Ascending aorta (tissue), 2 donors: ENCODE measurements around the gene SLC6A6. TPM values are rescaled to one million over a fixed set of nuclear protein-coding genes. Genes with fewer than 3 reads are reported as not detected.

ENCODE experiments used
- DNase-seq, 2 donors: peaks; one replicate each; pipeline ENCODE4 v3.0.0-alpha.2; 2019; ENCODE audit warnings: low spot score in 2 of 2
- H3K27ac ChIP-seq, 2 donors: fragments of 200-600 bp; sonication (generic); one replicate each; pipeline ENCODE4 v1.5.1; 2016 to 2017; ENCODE audit warnings: mild to moderate bottlenecking in 1 of 2
- H3K27me3 ChIP-seq: fragments of 200-600 bp; sonication (generic); one replicate; pipeline ENCODE4 v1.5.1; 2017
- H3K36me3 ChIP-seq, 2 donors: fragments of 200-600 bp; sonication (generic); one replicate each; pipeline ENCODE4 v1.5.1; 2016
- H3K4me1 ChIP-seq, 2 donors: fragments of 200-600 bp; sonication (generic); one replicate each; pipeline ENCODE4 v1.5.1; 2016 to 2017; ENCODE audit warnings: mild to moderate bottlenecking in 1 of 2
- H3K4me3 ChIP-seq, 2 donors: fragments of 200-600 bp; sonication (generic); one replicate each; pipeline ENCODE4 v1.5.1; 2016 to 2017; ENCODE audit warnings: mild to moderate bottlenecking in 1 of 2
- H3K9me3 ChIP-seq, 2 donors: fragments of 200-600 bp; sonication (generic); one replicate each; pipeline ENCODE4 v1.5.1; 2016
- intact Hi-C: fragments of 100-400 bp; cut with DNase I; formaldehyde crosslinking; loops from one replicate; pipeline ENCODE4 v1.15.1; 2023
- total RNA-seq: library from RNA; depleted of rRNA; stranded (reverse); fragments of >200 nt; gene quantifications from one replicate; pipeline ENCODE4 v1.1.0, GENCODE V29; 2016
- TF ChIP-seq, protein P1 (sequence below), 3 experiments: fragments of 200-600 bp in 2 of 3; fragments of 450-650 bp in 1 of 3; sonication (generic) in 2 of 3; IDR thresholded peaks; one replicate each; pipeline ENCODE4 v1.5.1; 2016 to 2019; ENCODE audit warnings: antibody characterized with exemption in 3 of 3, mild to moderate bottlenecking in 1 of 3, moderate library complexity in 1 of 3

SLC6A6 gene
- total RNA-seq, 1 donor from 2014 or later, result 78.1 TPM

DNA sequence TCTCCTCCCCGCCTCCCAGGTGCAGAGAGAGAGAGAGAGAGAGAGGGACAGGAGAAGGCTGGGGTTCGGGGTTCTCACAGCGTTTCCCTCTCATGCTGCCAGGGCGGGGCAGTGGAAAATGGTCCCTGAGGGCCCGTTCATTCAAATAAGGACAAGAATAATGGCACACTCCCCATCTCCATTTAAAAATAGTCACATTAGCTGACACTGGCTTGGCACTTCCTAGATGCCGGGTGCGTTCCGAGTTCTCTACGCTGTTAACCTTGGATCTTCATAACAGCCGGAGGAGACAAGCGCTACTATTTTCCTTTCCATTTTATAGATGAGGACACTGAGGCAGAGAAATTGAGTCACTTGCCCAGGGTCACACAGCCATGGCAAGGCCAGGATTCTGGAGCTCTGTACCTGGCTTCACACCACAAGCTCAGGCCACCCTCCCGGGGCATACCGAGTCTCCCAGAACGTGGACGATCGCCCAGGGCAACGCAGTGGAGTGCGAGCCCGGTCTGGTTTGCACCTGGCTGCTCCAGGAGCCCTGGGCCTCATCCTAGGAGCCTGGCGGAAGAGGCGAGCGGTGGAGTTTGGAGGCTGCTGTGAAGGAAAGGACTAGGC lies 608 bp upstream of the SLC6A6 start:
- H3K4me3 ChIP-seq, result peak overlapping the region; percentile 62 to 85
- TF ChIP-seq, protein P1, sequence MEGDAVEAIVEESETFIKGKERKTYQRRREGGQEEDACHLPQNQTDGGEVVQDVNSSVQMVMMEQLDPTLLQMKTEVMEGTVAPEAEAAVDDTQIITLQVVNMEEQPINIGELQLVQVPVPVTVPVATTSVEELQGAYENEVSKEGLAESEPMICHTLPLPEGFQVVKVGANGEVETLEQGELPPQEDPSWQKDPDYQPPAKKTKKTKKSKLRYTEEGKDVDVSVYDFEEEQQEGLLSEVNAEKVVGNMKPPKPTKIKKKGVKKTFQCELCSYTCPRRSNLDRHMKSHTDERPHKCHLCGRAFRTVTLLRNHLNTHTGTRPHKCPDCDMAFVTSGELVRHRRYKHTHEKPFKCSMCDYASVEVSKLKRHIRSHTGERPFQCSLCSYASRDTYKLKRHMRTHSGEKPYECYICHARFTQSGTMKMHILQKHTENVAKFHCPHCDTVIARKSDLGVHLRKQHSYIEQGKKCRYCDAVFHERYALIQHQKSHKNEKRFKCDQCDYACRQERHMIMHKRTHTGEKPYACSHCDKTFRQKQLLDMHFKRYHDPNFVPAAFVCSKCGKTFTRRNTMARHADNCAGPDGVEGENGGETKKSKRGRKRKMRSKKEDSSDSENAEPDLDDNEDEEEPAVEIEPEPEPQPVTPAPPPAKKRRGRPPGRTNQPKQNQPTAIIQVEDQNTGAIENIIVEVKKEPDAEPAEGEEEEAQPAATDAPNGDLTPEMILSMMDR (IDR thresholded peaks at IDR 0.05), result no peak
- H3K27ac ChIP-seq, result peak overlapping the region; percentile 77 to 85
- H3K27me3 ChIP-seq, result no peaks in the 10 kb centered on the region
- DNase-seq, result no peak
- H3K4me1 ChIP-seq, result peaks cover 25 to 33% of the 10 kb centered on the region in 2 donors
- no peaks in the 10 kb centered on the region for H3K9me3 ChIP-seq
- H3K36me3 ChIP-seq, result no peaks in the 10 kb centered on the region
- intact Hi-C loops, result loop anchor here (1.0 to 10.0 kb wide), 6 partner anchors 31 to 546 kb away; partner anchors contain the start of gene NR2C2

- peaks cover 25 to 33% of the 10 kb centered on the region in 2 donors for H3K4me1 ChIP-seq
- no peaks in the 10 kb centered on the region for H3K27me3 ChIP-seq
- peak overlapping the region; percentile 62 to 85 for H3K4me3 ChIP-seq
- TF ChIP-seq, protein P1 (IDR thresholded peaks at IDR 0.05), result no peak
- H3K36me3 ChIP-seq, result peaks cover 0 to 6% of the 10 kb centered on the region in 2 donors
- intact Hi-C loops, result loop anchor here (2.0 to 10.0 kb wide), 4 partner anchors 57 to 544 kb away; partner anchors contain the start of gene NR2C2
- no peaks in the 10 kb centered on the region for H3K9me3 ChIP-seq
- DNase-seq, result peak in 1 of 2 donors; percentile 79
- H3K27ac ChIP-seq, result peak overlapping the region; percentile 77 to 85
These were observed 1.3 kb downstream of the SLC6A6 start for GRCh38 chr3:14403619-14404155.

DNA sequence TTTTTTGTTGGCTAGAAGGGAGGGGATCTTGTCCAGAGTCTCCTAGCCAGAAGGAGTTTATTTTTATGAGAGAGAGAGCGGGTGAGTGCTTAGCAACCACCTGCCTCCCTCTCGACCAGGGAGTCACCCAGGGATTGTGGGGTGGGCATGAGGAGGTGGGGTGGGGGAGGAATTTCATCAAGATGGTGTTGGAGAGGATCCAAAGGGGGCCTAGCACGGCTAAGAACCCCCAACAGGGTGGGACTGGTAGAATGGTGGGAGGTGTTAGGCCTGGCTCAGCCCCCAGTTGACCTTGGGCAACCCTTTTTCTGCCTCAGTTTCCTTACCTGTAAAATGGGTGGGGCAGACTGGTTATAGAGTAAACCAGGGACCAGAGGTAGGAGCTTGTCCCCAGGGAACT lies 1.8 kb downstream of the SLC6A6 start:
- Histone ChIP-seq H3K4me3 (peak overlapping the region; percentile 62 to 85), H3K4me1 (peaks cover 25 to 33% of the 10 kb centered on the region in 2 donors), H3K27ac (peak overlapping the region; percentile 77 to 85), H3K36me3 (peaks cover 0 to 6% of the 10 kb centered on the region in 2 donors), H3K27me3 (no peaks in the 10 kb centered on the region), H3K9me3 (no peaks in the 10 kb centered on the region)
- TF ChIP-seq, protein P1 (IDR thresholded peaks at IDR 0.05), result no peak
- intact Hi-C loops, result loop anchor here (5.0 to 10.0 kb wide), 3 partner anchors 259 to 543 kb away; partner anchors contain the start of gene NR2C2
- DNase-seq, result no peak

DNA sequence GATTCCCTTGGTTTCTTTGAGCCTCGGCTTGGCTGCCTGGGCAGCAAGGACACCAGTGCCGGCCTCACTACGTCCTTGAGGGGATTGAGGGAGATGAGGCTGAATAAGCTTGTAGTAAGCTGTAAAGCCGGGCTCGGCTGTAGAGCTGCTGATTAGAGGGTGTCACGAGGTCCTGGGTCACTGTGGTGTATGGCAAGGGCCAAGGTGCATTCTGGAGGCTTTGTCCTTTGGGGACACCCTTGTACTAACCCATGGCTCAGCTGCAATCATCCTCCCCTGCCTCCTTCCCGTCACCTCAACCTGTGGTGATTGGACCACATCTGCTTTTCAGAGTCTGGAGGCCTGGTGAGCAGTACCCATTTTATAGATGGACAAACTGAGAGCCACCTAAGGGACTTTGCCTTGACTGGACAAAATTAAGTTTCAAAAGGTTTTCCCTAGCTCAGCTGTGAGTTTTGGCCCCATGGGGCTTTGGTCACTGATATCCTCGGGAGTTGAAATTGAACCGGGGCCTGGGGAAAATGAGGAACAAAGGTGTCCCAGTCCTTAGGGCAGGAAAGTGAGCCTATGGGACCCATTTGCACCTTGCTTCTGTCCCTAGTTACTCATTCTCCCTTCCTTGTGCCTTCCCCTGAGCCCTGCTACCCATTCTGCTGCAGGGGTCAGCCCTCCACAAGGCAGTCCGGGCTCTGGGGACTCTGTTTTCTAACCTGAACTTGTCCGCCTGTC lies 2.4 kb downstream of the SLC6A6 start:
- Histone ChIP-seq H3K4me3 (peak overlapping the region; percentile 62 to 85), H3K9me3 (no peaks in the 10 kb centered on the region), H3K27me3 (no peaks in the 10 kb centered on the region), H3K36me3 (peaks cover 0 to 6% of the 10 kb centered on the region in 2 donors), H3K27ac (peak overlapping the region; percentile 77 to 85), H3K4me1 (peaks cover 25 to 33% of the 10 kb centered on the region in 2 donors)
- DNase-seq, result no peak
- TF ChIP-seq, protein P1 (IDR thresholded peaks at IDR 0.05), result no peak
- intact Hi-C loops, result loop anchor here (5.0 to 10.0 kb wide), 3 partner anchors 260 to 543 kb away; partner anchors contain the start of gene NR2C2

DNA sequence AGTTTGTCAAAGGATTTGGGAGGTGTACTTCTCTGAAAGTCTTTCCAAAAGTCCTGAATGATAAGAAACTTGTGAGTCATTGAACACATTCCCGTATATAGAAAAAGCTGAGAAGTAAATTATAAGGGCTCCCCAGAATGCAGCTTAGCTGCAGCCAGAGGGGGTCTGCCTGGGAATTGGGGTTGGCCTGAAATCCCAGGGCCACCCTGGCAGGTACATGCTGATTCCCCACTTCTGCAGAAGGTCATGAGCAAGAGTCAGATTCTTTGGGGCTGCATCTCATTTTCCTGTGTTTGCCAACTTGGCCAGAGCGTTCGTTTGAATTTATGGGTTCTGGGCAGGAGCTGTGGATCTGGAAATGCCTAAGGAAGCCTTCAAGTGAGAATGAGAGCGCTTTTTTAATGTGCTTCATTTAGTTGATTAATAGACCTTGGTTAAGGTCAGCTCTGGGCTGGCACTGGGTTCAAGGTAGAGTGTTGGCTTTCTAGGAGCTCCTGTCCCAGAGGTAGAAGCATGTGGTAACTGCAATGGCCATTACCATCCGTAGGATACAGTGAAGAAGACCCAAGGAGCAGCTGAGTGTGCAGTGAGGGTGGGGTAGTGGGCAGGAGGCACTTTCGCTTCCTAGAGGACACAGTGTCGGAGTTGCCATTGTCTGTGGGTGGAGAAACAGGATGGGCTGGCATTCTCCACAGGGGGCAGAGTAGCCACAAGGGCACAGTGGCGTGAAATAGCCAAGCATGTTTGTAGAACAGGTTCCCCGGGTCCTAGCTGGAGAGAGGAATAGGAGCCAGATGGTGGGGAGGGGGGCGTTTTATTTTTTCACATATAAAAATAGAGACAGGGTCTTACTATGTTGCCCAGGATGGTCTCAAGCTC lies 3.2 kb downstream of the SLC6A6 start:
- Histone ChIP-seq H3K9me3 (no peaks in the 10 kb centered on the region), H3K4me3 (peak overlapping the region in 1 of 2 donors; percentile 85), H3K27me3 (no peaks in the 10 kb centered on the region), H3K36me3 (peaks cover 0 to 6% of the 10 kb centered on the region in 2 donors), H3K27ac (peak overlapping the region; percentile 30 to 38), H3K4me1 (peaks cover 25 to 38% of the 10 kb centered on the region in 2 donors)
- TF ChIP-seq, protein P1 (IDR thresholded peaks at IDR 0.05), result peak in 1 of 3 experiments; percentile 4
- DNase-seq, result no peak
- intact Hi-C loops, result loop anchor here (10.0 kb wide), 1 partner anchor 261 kb away; no protein-coding TSS in a partner anchor
